K562 (cell line): ENCODE results near the gene MLYCD. TPM values are rescaled to one million over a fixed set of nuclear protein-coding genes. Genes with fewer than 3 reads are reported as not detected.
"Not testable (repeated sequence)": the region's sequence is repeated elsewhere in the genome, so short reads cannot be mapped to it uniquely, and the experiment has no call there.

Source experiments
- ATAC-seq: fragments of 200-7000 bp; cut with Tn5 transposase; 3 replicates; pipeline ENCODE4 v1.9.1; 2020; ENCODE audit warnings: moderate library complexity
- BruUV-seq: library from RNA; stranded (reverse); fragments of 400-500 nt; replicated peaks from 2 replicates; lab custom pipeline; 2021; lab: Mats Ljungman, UMichigan
- CTCF ChIA-PET: fragments of 300-600 bp; formaldehyde crosslinking; extraction: SDS; loops from one replicate; lab custom pipeline; 2021; ENCODE audit warnings: low intra/inter-chr PET ratio; lab: Yijun Ruan, JAX
- POLR2A ChIA-PET: fragments of 300-600, 350-650 bp; sonication (Branson Sonifier 250); formaldehyde crosslinking; extraction: SDS; loops from one replicate; lab custom pipeline; 2021; ENCODE audit warnings: antibody characterized with exemption, inconsistent platforms; lab: Yijun Ruan, JAX
- DNase-seq, 4 experiments: peaks; one replicate each; pipeline versions ENCODE4 v3.0.0 to v3.0.0-alpha.2; 2011 to 2018; ENCODE audit warnings: low spot score in 3 of 4, mixed read lengths in 3 of 4; ENCODE audit errors: extremely low read depth in 1 of 4
- FAIRE-seq: peaks from 2 replicates; lab custom pipeline; 2011; peaks lifted over from hg19 to GRCh38; lab: Jason Lieb, UNC
- H2AFZ ChIP-seq: 2 replicates; pipeline ENCODE4 v1.6.0; 2011; ENCODE audit warnings: low read depth, low read length, control low read depth, inconsistent platforms
- H3K27ac ChIP-seq: fragments of 200-600 bp; 3 replicates; pipeline ENCODE4 v1.8.0; 2011; ENCODE audit warnings: low read depth, mild to moderate bottlenecking, control low read depth, inconsistent platforms, low read length, moderate library complexity, mixed read lengths; ENCODE audit errors: extremely low read depth
- H3K27me3 ChIP-seq, 2 experiments: fragments of 300-600 bp in 1 of 2; 2 replicates in 1 of 2; 3 replicates in 1 of 2; pipeline versions ENCODE4 v1.6.0 to v1.8.0; 2011; ENCODE audit warnings: inconsistent platforms in 2 of 2, low read length in 2 of 2, mild to moderate bottlenecking in 1 of 2, mixed read lengths in 1 of 2, moderate library complexity in 1 of 2; ENCODE audit not compliant: control insufficient read depth in 2 of 2, insufficient read depth in 2 of 2
- H3K36me3 ChIP-seq: fragments of 300-600 bp; 3 replicates; pipeline ENCODE4 v1.8.0; 2011; ENCODE audit warnings: mild to moderate bottlenecking, low read length, inconsistent platforms; ENCODE audit not compliant: control insufficient read depth, insufficient read depth
- H3K4me1 ChIP-seq, 2 experiments: fragments of 200-600 bp in 1 of 2; replicated peaks in 1 of 2; 2 replicates in 1 of 2; 3 replicates in 1 of 2; pipeline versions ENCODE4 v1.5.1 to v1.8.0; 2011; ENCODE audit warnings: inconsistent platforms in 2 of 2, low read length in 2 of 2, mild to moderate bottlenecking in 1 of 2, mixed read lengths in 1 of 2, moderate library complexity in 1 of 2; ENCODE audit not compliant: control insufficient read depth in 2 of 2, insufficient read depth in 2 of 2
- H3K4me2 ChIP-seq: 2 replicates; pipeline ENCODE4 v1.6.1; 2011; ENCODE audit warnings: low read length, control low read depth, inconsistent platforms, mixed read lengths; ENCODE audit not compliant: insufficient read depth
- H3K4me3 ChIP-seq: fragments of 200-600 bp; sonication (generic), shearing (Covaris generic); 2 replicates; pipeline ENCODE4 v1.5.1; 2016; ENCODE audit warnings: control low read depth, inconsistent platforms
- H3K79me2 ChIP-seq: fragments of 200-600 bp; 3 replicates; pipeline ENCODE4 v1.8.0; 2011; ENCODE audit warnings: low read length, inconsistent platforms; ENCODE audit not compliant: control insufficient read depth, insufficient read depth
- H3K9ac ChIP-seq, 2 experiments: 2 replicates each; pipeline versions ENCODE4 v1.6.0 to v1.6.1; 2011; ENCODE audit warnings: low read depth in 2 of 2, low read length in 2 of 2, control low read depth in 1 of 2, inconsistent platforms in 1 of 2, mild to moderate bottlenecking in 1 of 2, mixed read lengths in 1 of 2; ENCODE audit not compliant: insufficient read depth in 1 of 2
- H3K9me1 ChIP-seq: one replicate; pipeline ENCODE4 v1.6.0; 2011; ENCODE audit warnings: inconsistent platforms, mild to moderate bottlenecking, low read length, moderate library complexity; ENCODE audit not compliant: control insufficient read depth, insufficient read depth
- H3K9me3 ChIP-seq: replicated peaks from 2 replicates; pipeline ENCODE4 v1.5.1; 2011; ENCODE audit warnings: low read depth, low read length, inconsistent platforms; ENCODE audit not compliant: control insufficient read depth, insufficient read depth
- H4K20me1 ChIP-seq: replicated peaks from 2 replicates; pipeline ENCODE4 v1.6.1; 2011; ENCODE audit warnings: low read length, inconsistent platforms, mixed read lengths; ENCODE audit not compliant: control insufficient read depth, insufficient read depth
- GABPB2 ChIP-seq: fragments of 250-450 bp; sonication (Bioruptor Pico); conservative IDR thresholded peaks from 2 replicates; pipeline ENCODE4 v1.5.1; 2021; ENCODE audit warnings: mild to moderate bottlenecking
- RB1 ChIP-seq: fragments of 450-650 bp; IDR thresholded peaks from 2 replicates; pipeline ENCODE4 v1.6.1; 2017; ENCODE audit warnings: low read depth, mild to moderate bottlenecking
- ZFP30 ChIP-seq: fragments of 250-450 bp; sonication (Bioruptor Pico); IDR thresholded peaks from 2 replicates; pipeline ENCODE4 v1.8.0; 2022; ENCODE audit warnings: moderate library complexity, mild to moderate bottlenecking, inconsistent platforms, borderline replicate concordance
- WGBS: fragments of 100-300 bp; shearing (Covaris generic); methylation state at CpG from one replicate; pipeline ENCODE4 v1.1.6; 2016; ENCODE audit warnings: low coverage, mixed read lengths; ENCODE audit not compliant: insufficient coverage; ENCODE audit errors: missing lambda C conversion rate; 5-methylcytosine and 5-hydroxymethylcytosine counted together
- in situ Hi-C: fragments of 300-500 bp; cut with MboI; formaldehyde crosslinking; loops from 4 replicates; pipeline ENCODE4 v1.15.0; 2018; ENCODE audit warnings: inconsistent platforms, mixed read lengths
- intact Hi-C: fragments of 100-400 bp; cut with micrococcal nuclease; formaldehyde crosslinking; loops from 2 replicates; pipeline ENCODE4 v1.14.2; 2022
- polyA plus RNA-seq, 8 experiments: library from polyadenylated mRNA; depleted of rRNA in 4 of 8; stranded (reverse) in 5 of 8; unstranded in 3 of 8; fragments of >200 nt; fragmentation: Nextera tagmentation in 2 of 8; fragmentation: Illumina TruSeq in 1 of 8; extraction: Ambion mirVana in 2 of 8; extraction: Trizol in 1 of 8; gene quantifications; 2 replicates each; pipeline versions ENCODE4 v1.2.1 to v1.2.3, GENCODE V29; 2011 to 2014; ENCODE audit warnings: inconsistent platforms in 1 of 8, missing spikeins in 1 of 8
- total RNA-seq, 7 experiments: library from RNA; depleted of rRNA in 6 of 7; stranded (reverse); fragments of >200 nt in 6 of 7; fragmentation: Illumina TruSeq in 2 of 7; extraction: Trizol in 2 of 7; gene quantifications; 2 replicates each; pipeline versions ENCODE4 v1.2.1 to v1.2.3, GENCODE V29; 2011 to 2021; ENCODE audit warnings: low replicate concordance in 1 of 7
- TF ChIP-seq, protein P1 (sequence below), 2 experiments: fragments of 450-650 bp in 1 of 2; IDR thresholded peaks; 2 replicates each; pipeline ENCODE4 v1.6.1; 2011 to 2017; ENCODE audit warnings: low read depth in 2 of 2, antibody characterized with exemption in 1 of 2, borderline replicate concordance in 1 of 2, low read length in 1 of 2, mild to moderate bottlenecking in 1 of 2, mixed read lengths in 1 of 2; ENCODE audit not compliant: control insufficient read depth in 1 of 2
- TF ChIP-seq, protein P2 (sequence below): fragments of 450-650 bp; IDR thresholded peaks from 2 replicates; pipeline ENCODE4 v1.6.1; 2017; ENCODE audit warnings: antibody characterized with exemption

MLYCD gene
- total and polyA plus RNA-seq, 9 of the 15 experiments (the other 6 are each of a cell fraction or from before 2014, with no cell fraction given) = 0.15 to 2.0 (median 1.0) TPM

DNA sequence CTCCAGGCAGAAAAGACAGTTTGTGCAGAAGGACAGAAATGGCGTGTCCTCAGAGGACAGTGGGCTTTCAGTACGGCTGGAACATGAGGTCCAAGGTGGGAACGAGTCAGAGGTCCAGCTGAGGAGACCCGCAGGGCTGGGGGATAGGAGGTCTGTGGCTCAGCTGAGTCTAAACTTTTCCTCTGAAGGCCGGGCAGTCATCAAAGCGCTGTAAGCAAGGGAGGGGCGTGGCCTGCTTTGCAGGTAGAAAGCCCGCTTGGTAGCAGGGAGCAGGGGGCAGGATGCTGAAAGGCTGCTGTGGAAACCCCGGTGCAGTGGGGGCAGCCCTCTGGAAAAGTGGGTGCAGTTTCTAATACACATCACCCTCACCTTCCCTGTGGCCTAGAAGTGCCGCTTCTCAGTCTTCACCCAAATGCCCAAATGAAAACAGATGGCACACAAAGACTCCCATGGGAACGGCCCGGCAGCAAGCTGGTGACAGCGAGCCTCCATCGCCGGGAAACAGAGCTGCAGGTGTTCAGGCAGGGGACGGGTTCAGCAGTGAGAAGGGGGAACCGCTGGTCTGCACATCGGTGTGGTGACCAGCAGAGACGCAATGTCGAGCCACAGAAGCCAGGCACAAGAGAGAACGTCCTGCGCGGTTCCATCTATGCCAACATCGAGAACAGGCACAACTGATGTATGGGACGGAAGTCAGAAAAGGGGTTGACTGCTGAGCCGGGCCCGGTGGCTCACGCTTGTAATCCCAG lies 41.9 kb downstream of the MLYCD start (continued):
- TF ChIP-seq RB1 = no peak
- no peak for TF ChIP-seq GABPB2
- TF ChIP-seq, protein P1, sequence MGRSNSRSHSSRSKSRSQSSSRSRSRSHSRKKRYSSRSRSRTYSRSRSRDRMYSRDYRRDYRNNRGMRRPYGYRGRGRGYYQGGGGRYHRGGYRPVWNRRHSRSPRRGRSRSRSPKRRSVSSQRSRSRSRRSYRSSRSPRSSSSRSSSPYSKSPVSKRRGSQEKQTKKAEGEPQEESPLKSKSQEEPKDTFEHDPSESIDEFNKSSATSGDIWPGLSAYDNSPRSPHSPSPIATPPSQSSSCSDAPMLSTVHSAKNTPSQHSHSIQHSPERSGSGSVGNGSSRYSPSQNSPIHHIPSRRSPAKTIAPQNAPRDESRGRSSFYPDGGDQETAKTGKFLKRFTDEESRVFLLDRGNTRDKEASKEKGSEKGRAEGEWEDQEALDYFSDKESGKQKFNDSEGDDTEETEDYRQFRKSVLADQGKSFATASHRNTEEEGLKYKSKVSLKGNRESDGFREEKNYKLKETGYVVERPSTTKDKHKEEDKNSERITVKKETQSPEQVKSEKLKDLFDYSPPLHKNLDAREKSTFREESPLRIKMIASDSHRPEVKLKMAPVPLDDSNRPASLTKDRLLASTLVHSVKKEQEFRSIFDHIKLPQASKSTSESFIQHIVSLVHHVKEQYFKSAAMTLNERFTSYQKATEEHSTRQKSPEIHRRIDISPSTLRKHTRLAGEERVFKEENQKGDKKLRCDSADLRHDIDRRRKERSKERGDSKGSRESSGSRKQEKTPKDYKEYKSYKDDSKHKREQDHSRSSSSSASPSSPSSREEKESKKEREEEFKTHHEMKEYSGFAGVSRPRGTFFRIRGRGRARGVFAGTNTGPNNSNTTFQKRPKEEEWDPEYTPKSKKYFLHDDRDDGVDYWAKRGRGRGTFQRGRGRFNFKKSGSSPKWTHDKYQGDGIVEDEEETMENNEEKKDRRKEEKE (IDR thresholded peaks at IDR 0.05; ENCODE audit: borderline replicate concordance in 1 of 2, control insufficient read depth in 1 of 2, low read depth in 2 of 2, low read length in 1 of 2) = no peak
- TF ChIP-seq, protein P2, sequence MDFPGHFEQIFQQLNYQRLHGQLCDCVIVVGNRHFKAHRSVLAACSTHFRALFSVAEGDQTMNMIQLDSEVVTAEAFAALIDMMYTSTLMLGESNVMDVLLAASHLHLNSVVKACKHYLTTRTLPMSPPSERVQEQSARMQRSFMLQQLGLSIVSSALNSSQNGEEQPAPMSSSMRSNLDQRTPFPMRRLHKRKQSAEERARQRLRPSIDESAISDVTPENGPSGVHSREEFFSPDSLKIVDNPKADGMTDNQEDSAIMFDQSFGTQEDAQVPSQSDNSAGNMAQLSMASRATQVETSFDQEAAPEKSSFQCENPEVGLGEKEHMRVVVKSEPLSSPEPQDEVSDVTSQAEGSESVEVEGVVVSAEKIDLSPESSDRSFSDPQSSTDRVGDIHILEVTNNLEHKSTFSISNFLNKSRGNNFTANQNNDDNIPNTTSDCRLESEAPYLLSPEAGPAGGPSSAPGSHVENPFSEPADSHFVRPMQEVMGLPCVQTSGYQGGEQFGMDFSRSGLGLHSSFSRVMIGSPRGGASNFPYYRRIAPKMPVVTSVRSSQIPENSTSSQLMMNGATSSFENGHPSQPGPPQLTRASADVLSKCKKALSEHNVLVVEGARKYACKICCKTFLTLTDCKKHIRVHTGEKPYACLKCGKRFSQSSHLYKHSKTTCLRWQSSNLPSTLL = no peak
- no peak for TF ChIP-seq ZFP30 (CRISPR knock-in tag)

GRCh38 chr16:83941546-83941945 lies 42.6 kb downstream of the MLYCD start:
- H3K9me1 ChIP-seq, H3K9me3 ChIP-seq, H3K27ac ChIP-seq, DNase-seq, BruUV-seq, FAIRE-seq, H3K9ac ChIP-seq, H3K4me3 ChIP-seq, H3K4me2 ChIP-seq, intact Hi-C loops, H4K20me1 ChIP-seq, H3K79me2 ChIP-seq, CTCF ChIA-PET, in situ Hi-C loops, H2AFZ ChIP-seq, H3K36me3 ChIP-seq, ATAC-seq: not testable (repeated sequence)
- POLR2A ChIA-PET = interaction anchor here (0.6 to 1.0 kb wide), 2 partner anchors 15 to 105 kb away, joined by 3 to 4 read pairs; no protein-coding TSS in a partner anchor
- 32% methylated on average over 7 of the region's 9 CpGs for WGBS
- peaks cover 0 to 32% of the 10 kb centered on the region in 2 experiments; a peak in 2 of 5 replicates for H3K4me1 ChIP-seq
- peaks cover 12 to 35% of the 10 kb centered on the region in 2 experiments; a peak in 4 of 5 replicates for H3K27me3 ChIP-seq
